GM18873 (cell line): ENCODE data around the gene IL5RA.

ENCODE experiments used
- ATAC-seq: cut with Tn5 transposase; IDR thresholded peaks from one replicate; pipeline ENCODE4 v1.9.1; 2021; ENCODE audit warnings: mild to moderate bottlenecking, moderate library complexity, moderate number of reproducible peaks; ENCODE audit not compliant: unreplicated experiment, low FRiP score

The IL5RA gene

GRCh38 chr3:3110299-3110630 is at the start of gene IL5RA:
IL5RA (minus strand) TSS chr3:3110374; CDS start chr3:3104984, 5,390 bp downstream.
- no peak for ATAC-seq

GRCh38 chr3:3157484-3157883 is 47.3 kb upstream of the IL5RA start:
- ATAC-seq: no peak

- ATAC-seq: no peak
Observed at GRCh38 chr3:3154879-3155610, 44.9 kb upstream of the IL5RA start.

GRCh38 chr3:3151513-3151912 is 41.3 kb upstream of the IL5RA start:
- ATAC-seq: no peak

GRCh38 chr3:3149560-3149959 is 39.4 kb upstream of the IL5RA start:
- ATAC-seq: no peak

- ATAC-seq: no peak
Observed at GRCh38 chr3:3145831-3146230, 35.7 kb upstream of the IL5RA start.

GRCh38 chr3:3141939-3142338 is 31.8 kb upstream of the IL5RA start:
- ATAC-seq: no peak

- no peak for ATAC-seq
Observed at GRCh38 chr3:3137526-3137925, 27.4 kb upstream of the IL5RA start.

- ATAC-seq: no peak
Observed at GRCh38 chr3:3134750-3135448, 24.7 kb upstream of the IL5RA start.

GRCh38 chr3:3133500-3133899 is 23.3 kb upstream of the IL5RA start:
- ATAC-seq: no peak

- ATAC-seq: no peak
Observed at GRCh38 chr3:3129579-3129978, 19.4 kb upstream of the IL5RA start.

GRCh38 chr3:3127432-3128010 is 17.3 kb upstream of the IL5RA start:
- ATAC-seq: no peak

GRCh38 chr3:3126477-3127431 is 16.6 kb upstream of the IL5RA start, which contains the start of gene TRNT1:
TRNT1 (plus strand) TSS chr3:3126940; CDS start chr3:3129041, 2,101 bp downstream.
- peak; percentile 85 for ATAC-seq

GRCh38 chr3:3125977-3126376 is 15.8 kb upstream of the IL5RA start:
- ATAC-seq: no peak

- peak; percentile 60 for ATAC-seq
Observed at GRCh38 chr3:3119393-3119851, 9.2 kb upstream of the IL5RA start.

GRCh38 chr3:3117651-3118050 is 7.5 kb upstream of the IL5RA start:
- no peak for ATAC-seq

GRCh38 chr3:3113042-3113709 is 3.0 kb upstream of the IL5RA start:
- ATAC-seq: no peak

GRCh38 chr3:3110749-3111361 is 681 bp upstream of the IL5RA start:
- ATAC-seq: no peak
